ENCODE results near the gene NCOA1.

DNA sequence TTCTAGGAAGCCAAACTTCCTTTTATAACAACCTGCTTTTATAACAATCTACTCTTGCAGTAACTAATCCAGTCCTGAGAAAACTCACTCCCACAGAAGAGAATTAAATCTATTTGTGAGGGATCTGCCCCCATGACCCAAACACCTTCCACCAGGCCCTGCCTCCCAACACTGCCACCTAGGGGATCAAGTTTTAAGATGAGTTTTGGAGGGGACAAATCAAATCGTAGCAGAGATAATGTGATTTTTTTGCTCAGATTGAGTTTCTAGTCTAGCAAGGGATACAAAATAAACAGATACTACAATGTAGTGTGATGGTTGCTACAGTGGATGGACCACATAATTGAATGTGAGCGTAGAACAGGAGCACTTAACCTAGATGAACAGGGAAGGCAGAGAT lies 52.2 kb downstream of the NCOA1 start:
- no peak for TF ChIP-seq TAF1 (IDR thresholded peaks at IDR 0.05; ENCODE audit: low read depth, low read length)
- no peak for TF ChIP-seq POLR2AphosphoS5 (IDR thresholded peaks at IDR 0.05; ENCODE audit: low read depth, low read length)
- no peak for TF ChIP-seq POLR2A (IDR thresholded peaks at IDR 0.05; ENCODE audit: low read depth, low read length)
- no peak for TF ChIP-seq POU2F2 (IDR thresholded peaks at IDR 0.05; ENCODE audit: low read depth, low read length)
- no peak for TF ChIP-seq SPI1 (IDR thresholded peaks at IDR 0.05; ENCODE audit: low read depth, low read length)

Measured in GM12891 (cell line).